Myocyte (in vitro differentiated cells): ENCODE measurements around the gene STK38. TPM values are rescaled to one million over a fixed set of nuclear protein-coding genes. Genes with fewer than 3 reads are reported as not detected.

Source experiments
- DNase-seq: peaks from one replicate; pipeline ENCODE4 v3.0.0-alpha.2; 2012; ENCODE audit warnings: low read depth
- total RNA-seq: library from RNA; depleted of rRNA; stranded (reverse); fragments of >200 nt; gene quantifications from 2 replicates; pipeline ENCODE4 v1.2.3, GENCODE V29; 2014

Gene STK38
- total RNA-seq, 1 donor from 2014 or later: 47.4 TPM

- no peak for DNase-seq
Measured at GRCh38 chr6:36523936-36524499, 23.3 kb downstream of the STK38 start.

GRCh38 chr6:36523451-36523850, 23.8 kb downstream of the STK38 start:
- DNase-seq: no peak

GRCh38 chr6:36519352-36519751, 27.9 kb downstream of the STK38 start:
- no peak for DNase-seq

GRCh38 chr6:36517408-36517807, 29.9 kb downstream of the STK38 start:
- DNase-seq: no peak

- no peak for DNase-seq
Measured at GRCh38 chr6:36516988-36517387, 30.3 kb downstream of the STK38 start.

- no peak for DNase-seq
Measured at GRCh38 chr6:36516559-36516958, 30.7 kb downstream of the STK38 start.

- no peak for DNase-seq
Measured at GRCh38 chr6:36515844-36516243, 31.4 kb downstream of the STK38 start.

- no peak for DNase-seq
Measured at GRCh38 chr6:36514554-36515456, 32.5 kb downstream of the STK38 start.

GRCh38 chr6:36510365-36510764, 36.9 kb downstream of the STK38 start:
- no peak for DNase-seq

- DNase-seq: no peak
Measured at GRCh38 chr6:36508532-36508931, 38.7 kb downstream of the STK38 start.

GRCh38 chr6:36506611-36507010, 40.7 kb downstream of the STK38 start:
- DNase-seq: no peak

- DNase-seq: no peak
Measured at GRCh38 chr6:36505744-36506534, 41.3 kb downstream of the STK38 start.

- DNase-seq: no peak
Measured at GRCh38 chr6:36504982-36505381, 42.3 kb downstream of the STK38 start.

- DNase-seq: no peak
Measured at GRCh38 chr6:36504181-36504580, 43.1 kb downstream of the STK38 start.

GRCh38 chr6:36501686-36502085, 45.6 kb downstream of the STK38 start:
- DNase-seq: no peak

GRCh38 chr6:36499918-36500317, 47.4 kb downstream of the STK38 start:
- DNase-seq: no peak

GRCh38 chr6:36495086-36495485, 52.2 kb downstream of the STK38 start:
- DNase-seq: no peak

- no peak for DNase-seq
Measured at GRCh38 chr6:36493859-36494258, 53.4 kb downstream of the STK38 start.

GRCh38 chr6:36493319-36493718, 54.0 kb downstream of the STK38 start:
- no peak for DNase-seq

GRCh38 chr6:36492621-36493020, 54.7 kb downstream of the STK38 start:
- DNase-seq: no peak

GRCh38 chr6:36492092-36492491, 55.2 kb downstream of the STK38 start:
- no peak for DNase-seq

- DNase-seq: no peak
Measured at GRCh38 chr6:36491378-36491965, 55.8 kb downstream of the STK38 start.
